Peyer's patch (tissue), 4 donors: ENCODE results near the gene TPCN2. TPM values are rescaled to one million over a fixed set of nuclear protein-coding genes. Genes with fewer than 3 reads are reported as not detected.

Experiments
- DNase-seq, 3 donors: peaks; one replicate each; pipeline ENCODE4 v3.0.0-alpha.2; 2017 to 2019
- H3K27ac ChIP-seq, 4 donors: fragments of 200-600 bp; sonication (generic); one replicate each; pipeline ENCODE4 v1.5.1; 2016 to 2019
- H3K27me3 ChIP-seq, 2 donors: fragments of 200-600 bp; sonication (generic); one replicate each; pipeline ENCODE4 v1.5.1; 2019
- H3K36me3 ChIP-seq, 3 donors: fragments of 200-600 bp; sonication (generic); one replicate each; pipeline ENCODE4 v1.5.1; 2016 to 2019
- H3K4me1 ChIP-seq, 4 donors: fragments of 200-600 bp; sonication (generic); one replicate each; pipeline ENCODE4 v1.5.1; 2016 to 2019
- H3K4me3 ChIP-seq, 4 donors: fragments of 200-600 bp; sonication (generic); 1 replicate in 3 of 4; 2 replicates in 1 of 4; pipeline ENCODE4 v1.5.1; 2016 to 2019; ENCODE audit warnings: mild to moderate bottlenecking in 1 of 4
- H3K9me3 ChIP-seq, 4 donors: fragments of 200-600 bp; sonication (generic); one replicate each; pipeline ENCODE4 v1.5.1; 2016 to 2019; ENCODE audit warnings: mild to moderate bottlenecking in 1 of 4
- CTCF ChIP-seq, 6 experiments: fragments of 450-650 bp in 4 of 6; fragments of 200-600 bp in 2 of 6; sonication (generic) in 1 of 6; IDR thresholded peaks; one replicate each; pipeline ENCODE4 v1.5.1; 2017 to 2019; ENCODE audit warnings: antibody characterized with exemption in 6 of 6, mild to moderate bottlenecking in 3 of 6, moderate library complexity in 1 of 6
- POLR2A ChIP-seq, 2 donors: fragments of 450-650 bp; IDR thresholded peaks; one replicate each; pipeline ENCODE4 v1.5.1; 2017; ENCODE audit warnings: antibody characterized with exemption in 2 of 2, mild to moderate bottlenecking in 2 of 2, moderate library complexity in 2 of 2
- total RNA-seq, 4 donors: library from RNA; depleted of rRNA; stranded (reverse); fragments of >200 nt; gene quantifications; one replicate each; pipeline ENCODE4 v1.1.0, GENCODE V29; 2016

TPCN2 gene
- total RNA-seq, 4 donors from 2014 or later = 22.4 to 42.5 (median 33.0) TPM

DNA sequence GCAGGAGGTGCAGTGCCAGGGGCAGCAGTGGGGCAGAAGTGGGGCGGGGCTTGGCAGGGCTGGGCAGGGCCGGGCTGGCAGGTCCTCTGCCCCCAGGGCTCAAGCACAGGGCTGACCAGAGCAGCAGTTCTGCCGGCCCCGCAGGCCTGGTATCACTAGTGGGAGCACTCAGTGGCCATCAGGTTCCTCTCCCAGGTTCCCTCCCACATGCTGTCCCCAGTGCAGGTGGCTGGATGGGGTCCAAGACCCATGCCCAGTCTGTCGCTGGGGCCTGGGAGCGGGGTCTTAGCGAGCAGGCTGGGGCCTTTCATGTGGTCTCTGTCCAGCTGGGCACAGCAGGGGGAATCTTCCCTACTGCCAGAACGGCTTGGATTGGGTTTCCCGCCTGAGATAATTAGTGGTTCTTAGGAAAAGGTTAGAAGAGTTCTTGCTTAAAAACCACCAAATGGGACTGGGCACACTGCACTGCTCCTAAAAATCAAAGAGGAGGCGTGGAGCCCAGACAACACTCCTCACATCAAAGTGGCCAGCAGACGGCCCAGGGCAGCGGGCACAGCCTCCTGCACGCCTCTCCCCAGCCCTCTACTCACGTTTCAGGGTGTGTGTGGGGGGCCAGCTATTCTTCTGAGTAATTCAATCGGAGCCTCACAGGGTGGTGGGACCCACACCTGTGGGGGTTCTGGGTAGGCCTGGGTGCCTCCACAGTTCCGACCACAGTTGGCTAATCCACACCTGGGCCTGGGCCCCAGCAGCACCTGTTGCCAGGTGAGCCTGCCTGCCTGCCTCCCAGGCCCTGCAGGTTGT is 45.6 kb downstream of the TPCN2 start:
- H3K36me3 ChIP-seq = peaks cover 0 to 24% (median 0%) of the 10 kb centered on the region in 3 donors
- H3K27me3 ChIP-seq = no peaks in the 10 kb centered on the region
- TF ChIP-seq POLR2A (IDR thresholded peaks at IDR 0.05) (no peak), CTCF (IDR thresholded peaks at IDR 0.05) (no peak)
- no peaks in the 10 kb centered on the region for H3K4me1 ChIP-seq
- no peaks in the 10 kb centered on the region for H3K9me3 ChIP-seq
- no peak overlapping the region for H3K4me3 ChIP-seq
- DNase-seq = no peak
- no peak overlapping the region for H3K27ac ChIP-seq

DNA sequence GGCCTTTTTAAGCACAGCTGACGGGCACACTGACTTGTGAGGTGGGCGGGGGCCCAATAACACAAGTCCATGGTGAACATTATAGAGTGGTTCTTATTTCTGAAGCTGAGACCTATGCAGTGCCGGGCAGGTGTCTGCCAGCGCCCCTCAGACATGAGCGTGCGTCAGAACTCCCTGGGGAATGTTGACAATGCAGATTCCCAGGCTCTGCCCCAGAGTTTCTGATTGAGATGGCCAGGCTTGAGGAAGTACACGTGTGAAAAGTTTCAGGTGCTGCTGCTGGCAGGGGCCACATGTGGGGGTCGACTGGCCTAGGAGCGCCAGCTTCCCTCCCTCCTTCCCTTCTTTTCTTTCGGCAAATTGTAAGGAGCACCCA is 46.2 kb downstream of the TPCN2 start:
- Histone ChIP-seq H3K27ac (no peak overlapping the region), H3K36me3 (peaks cover 0 to 18% (median 0%) of the 10 kb centered on the region in 3 donors), H3K4me1 (no peaks in the 10 kb centered on the region), H3K27me3 (no peaks in the 10 kb centered on the region), H3K9me3 (no peaks in the 10 kb centered on the region), H3K4me3 (no peak overlapping the region)
- DNase-seq = no peak
- TF ChIP-seq POLR2A (IDR thresholded peaks at IDR 0.05) = no peak
- no peak for TF ChIP-seq CTCF (IDR thresholded peaks at IDR 0.05)

DNA sequence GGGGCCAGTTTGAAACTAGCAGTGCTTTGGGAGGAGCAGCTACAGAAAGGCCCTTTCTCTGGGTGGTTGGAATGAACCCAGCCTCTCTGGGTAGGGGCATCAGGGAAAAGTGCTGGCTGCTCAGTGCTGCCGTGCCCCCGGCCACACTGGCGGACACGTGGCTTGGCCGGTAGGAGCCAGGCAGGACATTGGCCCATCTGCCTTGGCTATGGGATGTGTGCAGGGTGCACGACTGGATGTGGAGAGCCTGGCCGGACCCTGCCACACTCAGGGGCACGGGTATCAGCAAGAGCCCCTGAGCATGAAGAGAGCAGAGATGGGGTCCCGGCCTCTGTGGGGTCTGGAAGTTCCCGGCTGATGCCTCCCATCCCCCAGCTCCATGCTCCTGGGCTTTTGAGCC is 46.6 kb downstream of the TPCN2 start:
- TF ChIP-seq POLR2A (IDR thresholded peaks at IDR 0.05) (no peak), CTCF (IDR thresholded peaks at IDR 0.05) (no peak)
- DNase-seq = no peak
- no peak overlapping the region for H3K4me3 ChIP-seq
- H3K27ac ChIP-seq = no peak overlapping the region
- no peaks in the 10 kb centered on the region for H3K9me3 ChIP-seq
- H3K27me3 ChIP-seq = no peaks in the 10 kb centered on the region
- H3K4me1 ChIP-seq = no peaks in the 10 kb centered on the region
- peaks cover 0 to 14% (median 0%) of the 10 kb centered on the region in 3 donors for H3K36me3 ChIP-seq

DNA sequence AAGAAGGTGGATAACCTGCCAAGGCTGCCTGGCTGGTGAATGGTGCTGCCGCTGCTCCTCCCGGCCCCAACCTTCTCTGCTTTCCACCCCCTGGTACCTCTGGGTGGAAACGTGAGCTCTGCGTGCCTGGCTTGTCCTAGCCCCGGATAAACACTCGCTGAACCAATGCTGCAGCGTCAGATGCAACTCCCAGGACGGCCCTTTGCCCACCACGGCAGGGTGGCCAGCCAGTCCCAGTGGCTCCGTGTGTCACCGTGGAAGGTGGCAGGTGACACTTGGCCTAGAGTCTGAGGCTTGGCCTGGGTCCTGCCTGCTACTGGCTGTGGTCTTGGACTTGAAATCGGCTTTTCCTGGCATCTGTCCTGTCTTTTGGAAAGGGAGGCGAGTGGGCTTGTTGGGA is 47.7 kb downstream of the TPCN2 start:
- H3K4me3 ChIP-seq = no peak overlapping the region
- peaks cover 0 to 10% (median 0%) of the 10 kb centered on the region in 3 donors for H3K36me3 ChIP-seq
- TF ChIP-seq CTCF (IDR thresholded peaks at IDR 0.05) = no peak
- no peak for TF ChIP-seq POLR2A (IDR thresholded peaks at IDR 0.05)
- H3K9me3 ChIP-seq = no peaks in the 10 kb centered on the region
- H3K27ac ChIP-seq = no peak overlapping the region
- no peak for DNase-seq
- no peaks in the 10 kb centered on the region for H3K27me3 ChIP-seq
- H3K4me1 ChIP-seq = no peaks in the 10 kb centered on the region

DNA sequence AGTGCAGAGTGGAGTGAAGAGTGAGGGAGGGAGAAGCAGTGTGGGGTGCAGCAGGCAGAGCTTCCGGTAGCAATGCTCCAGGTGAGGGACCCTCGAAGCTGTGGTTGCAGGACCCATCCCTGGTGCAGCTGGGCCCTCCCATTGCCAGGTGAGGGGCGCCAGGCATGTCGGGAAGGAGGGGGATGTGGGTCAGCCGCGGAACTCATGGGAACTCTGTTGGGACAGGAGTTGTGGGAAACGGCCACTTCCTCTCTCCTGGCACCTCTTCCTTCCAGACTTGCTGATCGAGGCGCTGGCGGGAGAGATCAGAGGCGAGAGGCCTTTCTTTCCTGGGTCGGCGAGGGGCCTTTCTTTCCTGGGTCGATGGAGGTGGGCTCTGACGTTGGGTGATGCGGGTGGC is 48.5 kb downstream of the TPCN2 start:
- no peaks in the 10 kb centered on the region for H3K4me1 ChIP-seq
- no peak overlapping the region for H3K4me3 ChIP-seq
- H3K9me3 ChIP-seq = no peaks in the 10 kb centered on the region
- no peak for DNase-seq
- H3K27ac ChIP-seq = no peak overlapping the region
- no peaks in the 10 kb centered on the region for H3K27me3 ChIP-seq
- TF ChIP-seq CTCF (IDR thresholded peaks at IDR 0.05) (no peak), POLR2A (IDR thresholded peaks at IDR 0.05) (no peak)
- H3K36me3 ChIP-seq = peaks cover 0 to 2% (median 0%) of the 10 kb centered on the region in 3 donors
